Smooth muscle cell (in vitro differentiated cells): ENCODE data around the gene CDC6. TPM values are rescaled to one million over a fixed set of nuclear protein-coding genes. Genes with fewer than 3 reads are reported as not detected.
"Not testable (repeated sequence)": the region's sequence is repeated elsewhere in the genome, so short reads cannot be mapped to it uniquely, and the experiment has no call there.

Experiments
- DNase-seq: peaks from one replicate; lab custom pipeline; 2025; ENCODE audit not compliant: unreplicated experiment; lab: John Stamatoyannopoulos, UW
- H2AFZ ChIP-seq: fragments of 200-600 bp; sonication (generic); 2 replicates; pipeline ENCODE4 v1.6.0; 2016; ENCODE audit warnings: antibody characterized with exemption, low read depth, mild to moderate bottlenecking
- H3F3A ChIP-seq: fragments of 200-600 bp; sonication (generic); 2 replicates; pipeline ENCODE4 v1.6.0; 2017; ENCODE audit warnings: antibody characterized with exemption, low read depth
- H3K27ac ChIP-seq: fragments of 200-600 bp; sonication (generic); 2 replicates; pipeline ENCODE4 v1.5.1; 2016; ENCODE audit warnings: low read depth, mild to moderate bottlenecking
- H3K27me3 ChIP-seq: fragments of 200-600 bp; sonication (generic); 2 replicates; pipeline ENCODE4 v1.6.1; 2016; ENCODE audit warnings: low read depth, mild to moderate bottlenecking
- H3K36me3 ChIP-seq: fragments of 200-600 bp; sonication (generic); 2 replicates; pipeline ENCODE4 v1.5.1; 2016; ENCODE audit warnings: low read depth
- H3K4me1 ChIP-seq: fragments of 200-600 bp; sonication (generic); 2 replicates; pipeline ENCODE4 v1.5.1; 2016; ENCODE audit warnings: low read depth
- H3K4me2 ChIP-seq: fragments of 200-600 bp; sonication (generic); 2 replicates; pipeline ENCODE4 v1.6.0; 2016; ENCODE audit warnings: mild to moderate bottlenecking
- H3K4me3 ChIP-seq: fragments of 200-600 bp; sonication (generic); 2 replicates; pipeline ENCODE4 v1.5.1; 2016; ENCODE audit warnings: mild to moderate bottlenecking
- H3K79me2 ChIP-seq: fragments of 200-600 bp; sonication (generic); 2 replicates; pipeline ENCODE4 v1.6.0; 2016; ENCODE audit warnings: low read depth, mild to moderate bottlenecking
- H3K9ac ChIP-seq: fragments of 200-600 bp; sonication (generic); 2 replicates; pipeline ENCODE4 v1.6.0; 2016; ENCODE audit warnings: low read depth
- H3K9me3 ChIP-seq: fragments of 200-600 bp; sonication (generic); replicated peaks from 2 replicates; pipeline ENCODE4 v1.5.1; 2016; ENCODE audit warnings: low read depth
- H4K20me1 ChIP-seq: fragments of 200-600 bp; sonication (generic); 2 replicates; pipeline ENCODE4 v1.6.0; 2016; ENCODE audit warnings: low read depth
- WGBS: methylation state at CpG from one replicate; pipeline ENCODE4 v1.1.7; 2016; ENCODE audit warnings: low lambda C conversion rate; 5-methylcytosine and 5-hydroxymethylcytosine counted together
- polyA plus RNA-seq: library from polyadenylated mRNA; unstranded; fragments of >200 nt; fragmentation: Nextera tagmentation; extraction: Ambion mirVana; gene quantifications from 2 replicates; pipeline ENCODE4 v1.2.1, GENCODE V29; 2016
- total RNA-seq: library from RNA; depleted of rRNA; stranded (reverse); fragments of >200 nt; gene quantifications from 2 replicates; pipeline ENCODE4 v1.2.3, GENCODE V29; 2014
- TF ChIP-seq, protein P1 (sequence below): fragments of 200-600 bp; sonication (generic); IDR thresholded peaks from 2 replicates; pipeline ENCODE4 v1.5.1; 2017; ENCODE audit warnings: borderline replicate concordance, mild to moderate bottlenecking, antibody characterized with exemption; ENCODE audit not compliant: insufficient read depth, poor library complexity, severe bottlenecking

The CDC6 gene
- total and polyA plus RNA-seq, 2 experiments from 2014 or later = 5.5 to 15.1 TPM

- peaks cover 12% of the 10 kb centered on the region for H3K4me1 ChIP-seq
- H2AFZ ChIP-seq = no peak overlapping the region
- no peak overlapping the region for H3K9ac ChIP-seq
- no peaks in the 10 kb centered on the region for H3K79me2 ChIP-seq
- peaks cover 7% of the 10 kb centered on the region for H4K20me1 ChIP-seq
- 84% methylated on average over 4 of the region's 4 CpGs for WGBS
- TF ChIP-seq, protein P1, sequence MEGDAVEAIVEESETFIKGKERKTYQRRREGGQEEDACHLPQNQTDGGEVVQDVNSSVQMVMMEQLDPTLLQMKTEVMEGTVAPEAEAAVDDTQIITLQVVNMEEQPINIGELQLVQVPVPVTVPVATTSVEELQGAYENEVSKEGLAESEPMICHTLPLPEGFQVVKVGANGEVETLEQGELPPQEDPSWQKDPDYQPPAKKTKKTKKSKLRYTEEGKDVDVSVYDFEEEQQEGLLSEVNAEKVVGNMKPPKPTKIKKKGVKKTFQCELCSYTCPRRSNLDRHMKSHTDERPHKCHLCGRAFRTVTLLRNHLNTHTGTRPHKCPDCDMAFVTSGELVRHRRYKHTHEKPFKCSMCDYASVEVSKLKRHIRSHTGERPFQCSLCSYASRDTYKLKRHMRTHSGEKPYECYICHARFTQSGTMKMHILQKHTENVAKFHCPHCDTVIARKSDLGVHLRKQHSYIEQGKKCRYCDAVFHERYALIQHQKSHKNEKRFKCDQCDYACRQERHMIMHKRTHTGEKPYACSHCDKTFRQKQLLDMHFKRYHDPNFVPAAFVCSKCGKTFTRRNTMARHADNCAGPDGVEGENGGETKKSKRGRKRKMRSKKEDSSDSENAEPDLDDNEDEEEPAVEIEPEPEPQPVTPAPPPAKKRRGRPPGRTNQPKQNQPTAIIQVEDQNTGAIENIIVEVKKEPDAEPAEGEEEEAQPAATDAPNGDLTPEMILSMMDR = no peak
- no peak overlapping the region for H3K4me2 ChIP-seq
- H3K27me3 ChIP-seq = no peaks in the 10 kb centered on the region
- H3F3A ChIP-seq = peaks cover 20% of the 10 kb centered on the region
- no peaks in the 10 kb centered on the region for H3K36me3 ChIP-seq
- H3K4me3 ChIP-seq = no peak overlapping the region
- no peaks in the 10 kb centered on the region for H3K9me3 ChIP-seq
- no peak overlapping the region for H3K27ac ChIP-seq
- DNase-seq = no peak
These were observed 13.6 kb downstream of the CDC6 start for GRCh38 chr17:40301315-40301714.

DNA sequence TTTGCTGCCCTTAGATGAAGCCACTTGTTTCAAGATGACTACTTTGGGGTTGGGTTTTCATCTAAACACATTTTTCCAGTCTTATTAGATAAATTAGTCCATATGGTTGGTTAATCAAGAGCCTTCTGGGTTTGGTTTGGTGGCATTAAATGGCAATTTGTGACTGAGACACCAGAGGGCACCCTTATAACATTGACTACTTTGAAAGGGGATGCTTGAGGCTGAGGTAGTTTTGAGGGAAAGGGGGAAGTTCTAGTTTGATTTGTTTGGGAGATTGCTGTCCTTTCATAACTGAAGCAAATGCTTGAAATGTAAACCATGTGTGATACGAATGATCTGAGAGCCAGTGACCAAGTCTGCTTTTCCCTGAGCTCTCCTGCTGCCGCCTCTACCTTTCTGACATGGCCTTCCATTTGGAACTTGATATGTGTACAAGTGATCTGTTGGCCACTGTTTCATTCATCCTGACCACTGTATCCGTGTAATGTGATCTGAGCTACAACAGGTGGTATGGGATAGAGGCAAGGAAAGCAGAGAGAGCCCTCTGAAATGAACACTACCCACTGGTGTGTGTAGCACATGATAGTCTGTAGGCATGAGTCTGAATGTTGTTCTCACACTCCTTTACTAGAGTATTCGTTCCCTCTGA lies 15.5 kb downstream of the CDC6 start:
- DNase-seq = no peak
- Histone ChIP-seq H3K4me3 (no peak overlapping the region), H3F3A (peaks cover 31% of the 10 kb centered on the region), H3K4me2 (peak overlapping the region; percentile 70), H3K27ac (peak overlapping the region; percentile 90), H3K27me3 (no peaks in the 10 kb centered on the region), H3K9ac (no peak overlapping the region), H3K4me1 (peaks cover 27% of the 10 kb centered on the region), H3K9me3 (no peaks in the 10 kb centered on the region), H4K20me1 (peaks cover 7% of the 10 kb centered on the region), H3K36me3 (no peaks in the 10 kb centered on the region), H3K79me2 (no peaks in the 10 kb centered on the region), H2AFZ (no peak overlapping the region)
- TF ChIP-seq, protein P1 = peak; percentile 65
- 55% methylated on average over 4 of the region's 4 CpGs for WGBS

GRCh38 chr17:40303708-40304551 lies 16.3 kb downstream of the CDC6 start:
- H3K79me2 ChIP-seq = no peaks in the 10 kb centered on the region
- H4K20me1 ChIP-seq = peaks cover 7% of the 10 kb centered on the region
- 10% methylated on average over 5 of the region's 5 CpGs for WGBS
- H2AFZ ChIP-seq = no peak overlapping the region
- H3K9me3 ChIP-seq = no peaks in the 10 kb centered on the region
- H3K27me3 ChIP-seq = no peaks in the 10 kb centered on the region
- peak overlapping the region; percentile 70 for H3K4me2 ChIP-seq
- TF ChIP-seq, protein P1 = no peak
- H3K4me1 ChIP-seq = peaks cover 33% of the 10 kb centered on the region
- no peak for DNase-seq
- no peak overlapping the region for H3K4me3 ChIP-seq
- peak overlapping the region; percentile 30 for H3K9ac ChIP-seq
- H3K36me3 ChIP-seq = no peaks in the 10 kb centered on the region
- peak overlapping the region; percentile 90 for H3K27ac ChIP-seq
- peaks cover 31% of the 10 kb centered on the region for H3F3A ChIP-seq

DNA sequence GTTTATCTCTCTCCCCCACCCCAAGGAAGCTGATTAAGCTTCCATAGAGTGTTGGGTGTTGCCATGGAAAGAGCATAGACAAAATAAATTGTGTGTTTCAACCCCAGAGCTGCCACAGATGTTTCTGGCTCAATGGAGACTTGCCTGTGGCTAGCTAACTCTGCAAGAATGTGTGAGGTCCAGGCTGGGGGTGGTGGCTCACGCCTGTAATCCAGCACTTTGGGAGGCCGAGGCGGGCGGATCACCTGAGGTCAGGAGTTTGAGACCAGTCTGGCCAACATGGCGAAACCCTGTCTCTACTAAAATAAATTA lies 16.8 kb downstream of the CDC6 start:
- H3K4me3 ChIP-seq, H3K79me2 ChIP-seq, H3K27me3 ChIP-seq, DNase-seq, H3K36me3 ChIP-seq, H4K20me1 ChIP-seq, H3K9me3 ChIP-seq, H2AFZ ChIP-seq: not testable (repeated sequence)
- Histone ChIP-seq H3K4me2 (peak overlapping the region; percentile 20), H3K4me1 (peaks cover 35% of the 10 kb centered on the region), H3K9ac (peak overlapping the region; percentile 13), H3F3A (peaks cover 31% of the 10 kb centered on the region), H3K27ac (peak overlapping the region; percentile 90)
- WGBS = 24% methylated on average over 5 of the region's 5 CpGs

- peak overlapping the region; percentile 13 for H3K9ac ChIP-seq
These were observed 17.2 kb downstream of the CDC6 start for GRCh38 chr17:40304866-40305265.

More at GRCh38 chr17:40304866-40305265, 17.2 kb downstream of the CDC6 start:
- not testable (repeated sequence) for H2AFZ ChIP-seq, H3K79me2 ChIP-seq, H4K20me1 ChIP-seq, H3K4me3 ChIP-seq, DNase-seq, H3K9me3 ChIP-seq, H3K36me3 ChIP-seq, H3K27me3 ChIP-seq
- Histone ChIP-seq H3K27ac (peak overlapping the region; percentile 90), H3K4me2 (peak overlapping the region; percentile 20), H3F3A (peaks cover 31% of the 10 kb centered on the region), H3K4me1 (peaks cover 39% of the 10 kb centered on the region)
- WGBS = 39% methylated on average over 5 of the region's 5 CpGs
